ENCODE data around the gene POLR2J.
"Not testable (repeated sequence)": the region's sequence is repeated elsewhere in the genome, so short reads cannot be mapped to it uniquely, and the experiment has no call there.

Gene POLR2J

DNA sequence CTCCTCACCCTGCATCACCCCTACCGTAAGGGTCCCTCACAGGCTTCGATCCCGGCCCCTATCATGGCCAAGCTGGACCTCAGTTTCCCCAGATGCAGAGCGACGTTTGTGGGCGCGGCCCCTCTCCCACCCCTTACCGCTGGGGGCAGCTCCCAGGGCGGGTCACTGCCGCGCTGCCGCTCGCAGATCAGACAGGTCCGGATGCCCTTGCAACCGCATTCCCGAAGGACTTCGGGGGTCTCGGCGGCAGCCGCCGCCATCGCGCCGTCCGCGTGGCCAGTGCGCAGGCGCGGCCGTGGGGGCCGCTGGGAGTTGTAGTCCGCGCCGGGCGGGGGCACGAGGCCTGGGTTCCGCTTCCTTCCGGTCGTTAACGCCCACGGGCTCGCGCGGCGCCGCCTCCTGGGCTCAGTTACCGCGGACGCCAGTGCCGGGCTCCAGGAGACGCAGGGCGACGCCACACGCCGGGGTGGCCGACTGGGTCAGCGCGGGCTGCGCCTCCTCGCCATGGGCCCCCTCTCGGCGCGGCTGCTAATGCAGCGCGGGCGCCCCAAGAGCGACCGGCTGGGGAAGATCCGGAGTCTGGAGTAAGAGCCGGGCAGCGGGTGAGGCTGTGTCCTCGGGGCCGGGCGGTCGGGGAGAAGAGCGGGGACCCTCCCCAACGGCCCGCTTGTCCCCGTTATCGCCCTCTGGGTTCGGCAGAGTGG, 14.0 kb downstream of the POLR2J start, which contains the start of the genes ALKBH4 and LRWD1:
TSS of gene ALKBH4 (minus strand) at position 287 of the 704 bp plus-strand sequence. CDS start at position 260, 27 bp downstream.
TSS of gene LRWD1 (plus strand) at position 408 of the 704 bp plus-strand sequence. CDS start at position 505, 97 bp downstream.
- peak; percentile 95 to 97 (median 95) for DNase-seq

DNA sequence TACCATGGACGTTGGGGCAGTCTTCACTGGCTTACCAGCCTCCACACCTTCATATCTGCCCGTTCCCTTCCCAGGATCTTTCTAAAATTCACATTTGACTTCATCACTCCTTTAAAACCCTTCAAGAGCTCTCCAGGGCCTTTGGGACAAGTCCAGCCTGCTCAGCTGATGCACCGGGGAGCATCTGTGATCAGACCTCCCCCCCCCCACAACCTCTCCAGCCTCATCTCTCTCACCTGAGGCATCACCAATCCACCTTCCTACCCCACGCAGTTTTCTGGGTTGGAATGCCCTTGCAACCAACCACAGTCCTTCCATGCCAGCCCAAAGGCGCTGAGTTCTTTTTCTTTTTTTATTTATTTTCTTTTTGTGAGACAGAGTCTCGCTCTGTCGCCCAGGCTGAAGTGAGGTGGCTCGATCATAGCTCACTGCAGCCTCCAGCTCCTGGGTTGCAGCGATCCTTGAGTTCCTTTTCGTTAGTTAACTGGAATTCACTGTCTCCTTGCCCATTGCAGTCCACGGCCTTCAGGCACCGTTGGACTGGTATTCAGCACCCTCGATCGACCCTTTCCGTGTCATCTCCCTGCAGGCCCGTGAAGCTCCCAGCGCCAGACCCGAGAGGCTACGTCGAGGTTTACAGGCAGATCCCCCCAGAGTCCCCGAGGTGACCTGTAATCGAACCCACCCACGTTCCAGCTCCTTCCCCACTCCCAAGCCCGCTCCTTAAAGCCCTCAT, 14.7 kb downstream of the POLR2J start:
- no peak for DNase-seq

DNA sequence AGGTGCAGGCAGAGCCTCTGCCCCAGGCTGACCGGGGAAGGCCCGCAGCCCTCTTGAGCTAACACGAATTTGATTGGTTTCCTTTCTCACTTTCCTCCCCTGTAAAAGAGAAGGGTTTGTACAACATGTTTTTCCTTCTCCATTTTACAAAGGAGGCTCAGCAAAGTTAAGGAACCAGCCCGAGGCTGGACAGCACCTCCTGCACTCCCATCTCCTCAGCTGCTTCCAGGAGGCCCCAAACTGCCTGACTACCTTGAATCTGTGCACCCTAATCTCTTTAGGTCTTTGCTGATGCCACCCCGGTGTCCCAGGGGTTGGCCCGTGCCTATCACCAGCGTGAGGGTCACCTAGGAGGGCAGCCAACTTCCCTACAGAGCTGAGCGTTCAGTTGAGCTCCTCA, 18.3 kb downstream of the POLR2J start:
- DNase-seq = no peak

- DNase-seq = no peak
Measured at GRCh38 chr7:102459221-102459844, 19.4 kb downstream of the POLR2J start.

DNA sequence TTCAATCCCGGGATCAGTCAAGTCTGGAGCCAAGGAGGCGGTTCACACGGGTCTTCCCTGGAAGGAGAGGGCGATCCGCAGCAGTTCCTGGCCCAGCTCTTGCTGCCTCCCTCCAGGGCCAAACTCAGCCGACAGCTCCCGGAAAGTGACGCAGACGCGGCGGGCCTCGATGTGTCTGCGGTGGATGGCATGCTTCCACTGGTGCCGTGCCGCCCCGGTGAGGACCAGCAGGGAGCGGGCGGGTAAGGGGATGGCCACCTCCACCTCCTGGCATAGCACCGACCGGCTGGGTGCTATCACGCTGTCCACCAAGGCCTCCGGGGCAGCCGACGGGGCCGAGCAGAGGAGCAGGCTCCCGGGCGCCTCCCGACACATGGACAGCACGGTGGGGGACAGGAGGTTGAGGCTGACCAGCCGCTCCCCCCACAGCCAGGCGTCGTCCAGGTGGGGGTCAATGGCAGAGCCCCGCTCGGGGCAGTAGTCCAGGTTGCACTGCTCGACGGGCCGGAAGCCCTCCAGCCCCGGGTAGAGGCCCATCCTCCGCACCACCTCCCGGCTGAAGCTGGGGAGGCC, 21.3 kb downstream of the POLR2J start:
- no peak for DNase-seq

DNA sequence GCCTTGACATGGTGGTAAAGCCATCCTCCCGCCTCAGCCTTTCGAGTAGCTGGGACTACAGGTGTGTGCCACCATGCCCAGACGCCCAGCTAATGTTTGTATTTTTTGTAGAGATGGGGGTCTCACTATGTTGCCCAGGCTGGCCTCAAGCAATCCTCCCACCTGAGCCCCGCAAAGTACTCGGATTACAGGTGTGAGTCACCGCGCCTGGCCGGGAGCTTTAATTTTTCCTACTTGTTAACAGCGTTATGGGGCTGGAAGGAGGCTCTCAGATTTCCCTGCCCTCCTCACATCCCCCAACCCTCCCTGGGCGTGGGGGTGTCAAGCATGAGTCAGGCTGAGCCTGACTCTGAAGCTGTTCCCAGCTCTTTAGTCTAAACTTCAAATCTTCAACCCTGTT, 22.4 kb downstream of the POLR2J start:
- DNase-seq = no peak

DNA sequence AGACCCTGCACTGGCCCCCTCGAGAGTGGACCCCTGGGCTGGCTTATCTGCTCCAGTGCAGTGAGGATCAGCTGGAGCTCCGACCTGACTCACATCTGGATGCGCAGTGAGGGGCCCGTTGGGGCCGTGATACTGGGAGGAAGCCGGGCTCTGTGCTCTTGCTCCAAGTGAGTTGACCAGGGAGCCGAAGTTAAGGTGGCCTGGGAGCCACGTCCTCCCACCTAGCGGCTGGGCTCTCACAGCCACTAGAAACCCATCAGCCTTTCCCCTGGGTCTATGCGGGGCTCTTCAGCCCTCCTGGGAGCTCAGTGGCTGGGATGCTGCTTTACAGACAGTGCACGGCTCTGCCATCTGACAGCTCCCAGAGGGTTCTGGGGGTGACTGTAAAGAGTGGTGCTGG, 23.1 kb downstream of the POLR2J start:
- DNase-seq = no peak

DNA sequence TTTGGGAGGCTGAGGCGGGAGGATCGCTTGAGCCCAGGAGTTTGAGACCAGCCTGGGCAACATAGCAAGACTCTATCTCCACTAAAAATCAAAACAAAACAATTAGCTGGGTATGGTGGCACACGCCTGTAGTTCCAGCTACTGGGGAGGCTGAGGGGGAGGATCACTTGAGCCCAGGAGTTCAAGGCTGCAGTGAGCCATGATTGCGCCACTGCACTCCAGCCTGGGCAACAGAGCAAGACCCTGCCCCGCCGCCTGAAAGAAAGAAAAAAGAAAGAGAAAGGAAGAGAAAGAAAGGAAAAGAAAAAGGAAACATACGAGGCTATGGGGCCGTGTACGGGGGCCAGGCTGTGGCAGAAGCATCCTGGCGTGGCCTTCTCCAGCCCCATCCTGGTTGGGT, 23.8 kb downstream of the POLR2J start:
- not testable (repeated sequence) for DNase-seq

DNA sequence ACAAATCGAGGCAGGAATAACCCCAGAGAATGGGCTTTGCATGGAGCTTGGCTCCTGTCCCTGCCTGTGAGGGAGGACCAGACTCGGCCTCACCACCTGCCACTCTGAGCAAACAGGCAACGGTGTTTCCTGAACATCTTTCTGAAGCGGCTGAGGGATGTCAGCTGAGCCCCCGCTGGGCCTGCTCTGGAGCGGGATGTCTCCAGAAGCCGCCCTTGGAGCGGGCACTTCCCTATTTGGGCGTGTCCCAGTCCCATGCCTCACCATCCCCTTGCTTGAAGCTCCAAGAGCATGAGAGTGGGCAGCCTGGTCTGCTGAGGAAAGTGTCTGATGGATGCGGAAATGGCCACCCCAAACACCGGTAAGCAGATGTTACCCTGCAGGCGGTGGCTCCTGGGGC, 24.3 kb downstream of the POLR2J start:
- DNase-seq = no peak

- DNase-seq = peak in 1 of 3 experiments; percentile 69
Measured at GRCh38 chr7:102453319-102453718, 25.4 kb downstream of the POLR2J start.

DNA sequence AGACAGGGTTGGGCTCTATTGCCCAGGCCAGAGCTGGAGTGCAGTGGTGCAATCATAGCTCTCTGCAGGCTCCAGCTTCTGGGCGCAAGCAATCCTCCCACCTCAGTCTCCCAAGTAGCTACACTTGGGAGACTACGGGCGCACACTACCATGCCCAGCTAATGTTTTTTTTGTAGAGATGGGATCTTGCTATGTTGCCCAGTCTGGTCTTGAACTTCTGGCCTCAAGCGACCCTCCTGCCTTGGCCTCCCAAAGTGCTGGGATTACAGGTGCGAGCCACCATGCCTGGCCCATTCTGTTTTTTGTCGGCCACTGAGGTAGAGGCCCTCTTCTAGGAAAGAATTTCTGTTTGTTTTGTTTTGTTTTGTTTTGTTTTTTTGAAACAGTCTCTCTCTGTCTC, 26.3 kb downstream of the POLR2J start:
- no peak for DNase-seq

- DNase-seq = peak; percentile 59 to 92 (median 84)
Measured at GRCh38 chr7:102451371-102452054, 27.2 kb downstream of the POLR2J start.

GRCh38 chr7:102450242-102450641, 28.5 kb downstream of the POLR2J start:
- DNase-seq = peak in 1 of 3 experiments; percentile 14

DNA sequence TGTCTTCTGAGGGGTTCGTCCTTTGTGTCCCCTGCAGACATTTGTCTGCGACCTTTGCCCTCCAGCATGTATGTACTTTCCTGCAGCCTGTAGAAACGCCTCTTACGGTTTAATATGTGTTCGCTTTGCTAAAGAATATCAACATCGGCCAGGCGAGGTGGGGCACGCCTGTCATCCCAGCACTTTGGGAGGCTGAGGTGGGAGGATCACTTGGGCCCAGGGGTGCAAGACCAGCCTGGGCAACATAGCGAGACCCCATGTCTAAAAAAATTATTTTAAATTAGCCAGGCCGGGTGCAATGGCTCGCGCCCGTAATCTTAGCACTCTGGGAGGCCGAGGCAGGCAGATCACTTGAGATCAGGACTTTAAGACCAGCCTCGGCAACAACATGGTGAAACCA, 29.6 kb downstream of the POLR2J start:
- no peak for DNase-seq

DNA sequence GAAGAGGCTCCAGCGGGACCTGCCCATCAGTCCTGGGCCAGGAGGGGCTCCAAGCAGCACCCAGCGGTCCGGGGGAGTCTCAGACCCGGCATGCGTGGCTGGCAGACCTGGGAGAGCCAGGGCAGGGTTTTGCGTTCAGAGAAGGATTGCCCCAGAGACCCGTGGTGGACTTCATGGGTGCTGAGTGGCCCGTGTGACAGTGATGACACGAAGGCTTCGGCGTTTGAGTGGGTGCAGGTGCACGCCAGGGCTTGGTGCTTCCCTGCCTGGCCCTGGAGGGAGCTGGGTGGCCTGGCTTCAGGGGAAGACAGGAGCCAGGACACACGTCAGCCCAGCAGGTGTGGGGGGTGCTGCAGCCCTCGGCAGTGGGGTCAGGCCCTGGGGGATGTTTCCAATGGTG, 31.4 kb downstream of the POLR2J start:
- no peak for DNase-seq

- DNase-seq = no peak
Measured at GRCh38 chr7:102446387-102447156, 32.1 kb downstream of the POLR2J start.

DNA sequence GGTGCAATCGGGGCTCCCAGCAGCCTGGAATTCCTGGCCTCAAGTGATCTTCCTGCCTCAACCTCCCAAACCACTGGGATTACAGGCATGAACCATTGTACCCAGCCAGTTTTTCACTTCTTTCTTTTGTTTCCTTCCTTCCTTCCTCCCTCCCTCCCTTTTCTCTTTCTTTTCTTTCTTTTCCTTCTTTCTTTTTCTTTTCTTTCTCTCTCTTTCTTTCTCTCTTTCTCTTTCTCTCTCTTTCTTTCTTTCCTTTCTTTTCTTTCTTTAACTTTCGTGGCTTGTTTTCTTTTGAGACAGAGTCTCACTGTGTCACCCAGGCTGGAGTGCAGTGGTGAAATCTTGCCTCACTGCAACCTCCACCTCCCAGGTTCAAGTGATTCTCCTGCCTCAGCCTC, 33.0 kb downstream of the POLR2J start:
- no peak for DNase-seq

GRCh38 chr7:102444961-102445673, 33.6 kb downstream of the POLR2J start:
- no peak for DNase-seq

DNA sequence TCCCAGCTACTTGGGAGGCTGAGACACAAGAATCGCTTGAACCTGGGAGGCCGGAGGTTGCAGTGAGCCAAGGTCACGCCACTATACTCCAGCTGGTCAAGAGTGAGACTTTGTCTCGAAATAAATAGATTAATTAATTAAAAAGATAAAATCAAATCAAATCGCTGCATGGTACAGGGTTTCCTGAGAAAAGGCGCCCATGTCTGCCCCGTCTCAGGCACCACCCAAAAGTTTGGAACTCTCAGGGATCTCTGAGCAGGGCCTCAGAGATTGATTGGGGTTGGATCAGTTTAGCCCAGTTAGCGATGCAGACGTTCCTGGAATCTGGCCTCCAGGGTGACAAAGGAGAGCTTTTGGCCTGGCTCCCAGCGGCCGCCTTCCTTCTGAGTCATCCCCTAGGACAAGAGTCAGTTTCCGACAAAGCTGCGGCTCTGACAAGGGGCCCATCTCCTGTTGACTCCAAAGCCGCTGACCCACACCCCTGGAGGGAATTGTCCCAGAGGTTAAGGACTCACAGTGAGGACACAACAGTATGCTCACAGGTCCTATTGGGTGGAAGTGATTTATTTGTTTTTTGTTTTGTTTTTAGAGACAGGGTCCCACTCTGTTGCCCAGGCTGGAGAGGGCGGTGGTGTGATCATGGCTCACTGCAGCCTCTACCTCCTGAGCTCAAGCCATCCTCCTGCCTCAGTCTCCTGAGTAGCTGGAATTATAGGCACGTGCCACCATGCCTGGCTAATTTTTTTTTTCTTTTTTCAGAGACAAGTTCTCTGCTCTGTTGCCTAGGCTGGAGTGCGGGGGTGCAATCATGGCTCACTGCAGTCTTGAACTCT, 38.5 kb downstream of the POLR2J start:
- no peak for DNase-seq

DNA sequence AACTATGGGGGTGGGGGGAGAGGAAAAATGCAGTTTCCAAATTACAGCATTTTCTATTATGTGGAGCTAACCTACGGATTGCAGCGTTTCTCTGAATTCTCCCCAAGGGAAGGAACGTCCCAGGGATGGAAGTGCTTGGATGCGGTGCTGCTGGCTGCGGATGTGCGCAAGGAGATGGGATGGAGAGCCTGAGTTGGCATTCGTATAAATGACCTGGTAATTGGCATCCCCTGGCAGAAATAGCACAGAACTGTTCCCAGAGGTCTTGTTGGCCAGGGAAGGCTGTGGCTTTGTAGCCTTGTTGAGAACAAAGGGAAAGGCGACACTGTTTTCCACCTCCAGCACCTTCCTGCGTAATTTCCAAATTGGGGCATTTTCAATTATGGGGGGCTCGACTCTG, 42.6 kb downstream of the POLR2J start:
- no peak for DNase-seq

All from NCI-H1417 (cell line).